TTC549 (cell line): ENCODE data around the gene MAEL.
"Not testable (repeated sequence)": the region's sequence is repeated elsewhere in the genome, so short reads cannot be mapped to it uniquely, and the experiment has no call there.

Experiments
- FAIRE-seq: peaks from 2 replicates; lab custom pipeline; 2012; peaks lifted over from hg19 to GRCh38; lab: Jason Lieb, UNC

Gene MAEL

GRCh38 chr1:166978821-166979220 lies 10.3 kb upstream of the MAEL start:
- no peak for FAIRE-seq

DNA sequence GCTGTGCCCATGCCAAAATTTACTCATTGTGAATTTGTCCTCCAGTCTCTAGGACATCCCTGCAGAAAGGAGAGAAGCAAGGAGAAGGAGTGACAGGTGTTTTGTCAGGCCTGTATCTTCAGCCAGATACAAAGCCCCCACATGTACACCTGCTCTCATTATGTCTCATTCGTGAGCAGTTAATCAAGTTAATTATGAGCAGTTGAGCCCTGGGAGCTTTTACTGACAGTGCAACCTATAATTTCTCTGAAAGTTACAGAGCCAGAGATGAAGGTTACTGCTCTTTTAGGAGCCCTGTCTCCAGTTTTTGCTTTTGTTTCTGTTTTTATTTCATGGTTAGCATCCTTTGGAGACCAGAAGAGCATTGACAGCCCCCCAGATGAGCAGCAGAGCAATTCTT lies 8.7 kb upstream of the MAEL start:
- no peak for FAIRE-seq

DNA sequence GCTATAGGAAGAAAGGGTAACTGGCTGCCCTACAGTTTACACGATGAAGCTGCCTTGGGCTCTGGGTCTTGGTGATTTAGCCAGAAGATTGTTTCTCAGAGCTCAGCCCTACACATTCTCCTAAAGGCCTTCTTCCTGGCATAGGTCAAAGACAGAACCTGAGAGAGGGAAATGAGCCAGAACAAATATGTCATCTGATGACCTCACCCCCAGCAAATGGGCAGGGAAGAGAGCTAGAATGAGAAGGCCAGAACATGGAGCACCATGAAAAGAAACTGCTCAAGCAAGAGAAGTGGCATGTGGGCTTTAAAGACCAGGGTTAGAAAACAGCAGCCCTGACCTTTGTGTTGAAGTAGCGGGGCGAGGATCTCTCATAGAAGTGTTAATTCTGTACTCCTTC lies 8.3 kb upstream of the MAEL start:
- no peak for FAIRE-seq

GRCh38 chr1:166981589-166981988 lies 7.5 kb upstream of the MAEL start:
- FAIRE-seq, result no peak

- no peak for FAIRE-seq
Measured at GRCh38 chr1:166999075-166999474, 10.0 kb downstream of the MAEL start.

GRCh38 chr1:166999500-167000055 lies 10.5 kb downstream of the MAEL start:
- FAIRE-seq, result no peak

- no peak for FAIRE-seq
Measured at GRCh38 chr1:167000546-167000945, 11.5 kb downstream of the MAEL start.

GRCh38 chr1:167002354-167002753 lies 13.3 kb downstream of the MAEL start:
- FAIRE-seq, result no peak

- FAIRE-seq, result no peak
Measured at GRCh38 chr1:167003711-167004110, 14.6 kb downstream of the MAEL start.

DNA sequence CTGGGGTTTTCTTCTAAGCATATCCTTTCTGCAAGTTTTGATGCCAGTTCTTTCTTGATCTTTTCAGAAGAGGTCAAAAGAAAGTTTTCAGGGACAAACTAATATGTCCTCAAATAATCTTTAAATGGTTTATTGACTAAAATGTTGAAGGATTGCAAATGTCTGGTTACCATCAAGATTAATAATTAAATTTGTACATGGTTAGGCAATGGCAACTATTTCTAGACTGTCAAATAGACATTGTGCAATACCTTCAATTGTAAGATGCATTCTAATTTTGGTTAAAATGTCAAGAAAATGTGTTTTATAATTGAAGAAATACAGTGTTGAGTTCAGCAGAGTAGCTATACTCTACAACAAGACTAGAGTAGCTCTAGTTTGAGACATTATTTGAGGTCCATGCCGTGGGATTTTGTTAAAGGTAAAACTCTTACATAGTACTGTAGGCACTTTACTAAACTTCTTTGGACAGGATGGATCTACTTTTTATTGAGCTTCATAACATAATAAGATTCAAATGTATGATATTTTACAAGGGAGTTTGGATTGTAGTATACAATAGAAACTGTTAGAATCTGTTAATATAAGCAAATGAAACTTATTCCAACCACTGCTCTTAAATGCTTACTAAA lies 22.6 kb downstream of the MAEL start:
- FAIRE-seq, result peak; percentile 25

DNA sequence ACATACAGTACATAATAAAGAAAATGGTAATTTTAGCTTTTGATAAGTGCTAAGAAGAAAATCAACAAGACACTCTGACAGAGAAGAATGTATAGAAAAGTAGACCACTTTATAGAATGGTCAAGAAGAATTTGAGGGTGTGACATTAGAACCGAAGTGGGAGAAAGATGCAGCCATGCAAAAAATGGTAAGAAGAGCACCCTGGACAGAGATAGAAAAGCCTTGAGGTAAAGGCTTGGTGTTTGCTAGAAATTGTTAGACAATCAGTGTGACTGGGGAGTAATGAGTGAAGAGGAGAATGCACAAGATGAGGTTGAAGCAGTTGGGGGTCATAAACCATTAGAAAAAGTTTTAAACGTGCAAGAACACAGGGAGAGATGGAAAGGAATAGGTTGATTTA lies 23.5 kb downstream of the MAEL start:
- FAIRE-seq, result no peak

DNA sequence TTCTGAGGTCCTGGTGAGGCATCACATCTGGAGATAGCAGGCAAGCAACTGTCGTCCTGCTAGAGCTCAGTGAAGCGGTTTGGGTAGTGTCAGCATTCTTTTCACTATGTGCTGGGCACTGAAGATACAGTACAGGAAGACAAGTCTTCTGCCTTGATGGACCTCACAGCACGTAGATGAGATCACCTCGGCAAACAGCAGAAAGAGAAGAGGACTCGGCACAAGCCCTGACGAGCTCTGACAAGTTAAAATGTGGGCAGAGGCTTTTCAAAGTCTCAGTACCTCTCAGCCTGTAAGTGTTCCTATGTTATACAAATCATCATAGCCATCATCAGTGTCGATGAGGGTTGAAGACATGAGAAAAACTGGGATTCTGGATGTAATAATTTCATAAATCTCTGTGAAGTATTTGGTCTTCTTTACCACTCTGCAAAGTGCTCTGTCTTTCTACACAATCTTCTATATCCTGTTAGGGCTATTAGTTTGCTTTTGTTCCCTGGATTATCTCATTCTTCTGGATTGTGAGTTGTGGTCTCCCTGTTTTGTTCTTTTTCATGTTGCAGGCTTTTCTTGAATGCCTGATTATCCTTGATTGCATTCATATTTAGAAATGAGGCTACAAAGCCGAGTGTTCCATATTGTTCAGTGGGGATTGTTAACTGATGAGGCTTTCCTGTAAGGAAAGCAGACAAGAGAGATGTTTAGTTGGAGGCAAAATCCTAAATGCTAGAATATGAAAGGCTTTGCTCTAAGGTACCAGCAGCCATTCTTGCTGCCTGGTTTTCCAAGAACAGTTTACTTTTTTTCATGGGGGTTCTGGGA lies 24.2 kb downstream of the MAEL start:
- no peak for FAIRE-seq

- no peak for FAIRE-seq
Measured at GRCh38 chr1:167016100-167016750, 27.1 kb downstream of the MAEL start.

DNA sequence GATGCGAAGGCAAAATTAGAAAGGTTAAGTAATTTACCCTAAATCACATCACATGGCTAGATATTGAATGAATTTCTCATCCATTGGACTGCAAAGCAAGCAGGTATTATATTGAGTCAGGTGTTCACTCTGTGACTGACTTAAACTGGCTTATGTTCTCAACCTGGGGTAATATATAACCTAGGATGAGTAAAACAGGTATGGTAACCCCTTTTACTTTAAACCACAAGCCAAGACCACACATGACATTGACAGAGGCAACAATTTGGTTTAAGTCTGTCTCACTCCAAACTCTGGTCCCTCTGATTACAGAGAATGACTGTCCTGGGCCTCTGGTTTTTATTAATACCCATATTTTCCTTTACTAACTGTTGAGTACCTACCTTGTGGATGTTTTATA lies 33.3 kb downstream of the MAEL start:
- no peak for FAIRE-seq

GRCh38 chr1:167029553-167029952 lies 40.5 kb downstream of the MAEL start:
- FAIRE-seq, result not testable (repeated sequence)

DNA sequence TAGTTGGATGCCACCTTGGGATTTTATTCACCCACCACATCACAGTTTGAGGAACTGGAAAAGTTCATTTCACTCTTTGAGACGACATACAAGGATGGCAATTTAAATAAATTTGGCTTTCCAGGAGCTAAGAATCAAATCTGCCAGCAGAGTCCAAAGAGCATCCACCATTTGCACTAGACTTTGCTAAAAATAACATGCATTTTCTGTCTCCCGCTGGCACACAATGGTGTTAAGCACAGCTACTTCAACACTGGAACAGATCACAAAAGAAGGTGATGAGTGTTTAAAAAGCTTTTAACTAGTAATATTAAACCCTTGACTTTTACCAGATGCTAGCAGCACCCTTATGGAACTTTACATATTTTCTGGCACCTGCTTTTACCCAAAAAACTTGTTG lies 44.6 kb downstream of the MAEL start:
- no peak for FAIRE-seq

- no peak for FAIRE-seq
Measured at GRCh38 chr1:167043752-167044488, 54.8 kb downstream of the MAEL start.

GRCh38 chr1:167051907-167052306 lies 62.8 kb downstream of the MAEL start:
- no peak for FAIRE-seq

- no peak for FAIRE-seq
Measured at GRCh38 chr1:167052389-167052788, 63.3 kb downstream of the MAEL start.

- FAIRE-seq, result no peak
Measured at GRCh38 chr1:167054531-167054930, 65.5 kb downstream of the MAEL start.

GRCh38 chr1:167054946-167055630 lies 66.0 kb downstream of the MAEL start:
- FAIRE-seq, result no peak
